Breast epithelium (tissue), 3 donors: ENCODE data around the gene TRMT44.
A peak's percentile ranks its signal among the peaks of the same experiment; 100 is the strongest.

Experiments used
- CTCF ChIP-seq, 3 donors: fragments of 450-650 bp; IDR thresholded peaks; one replicate each; pipeline ENCODE4 v1.5.1; 2016 to 2017; ENCODE audit warnings: antibody characterized with exemption in 3 of 3, mild to moderate bottlenecking in 3 of 3, moderate library complexity in 3 of 3
- POLR2A ChIP-seq: fragments of 450-650 bp; IDR thresholded peaks from one replicate; pipeline ENCODE4 v1.6.1; 2016; ENCODE audit warnings: antibody characterized with exemption, mild to moderate bottlenecking, moderate library complexity
- POLR2AphosphoS5 ChIP-seq, 3 donors: sonication (generic); formaldehyde crosslinking; IDR thresholded peaks; one replicate each; pipeline ENCODE4 v1.6.1; 2017; ENCODE audit warnings: antibody characterized with exemption in 3 of 3

GRCh38 chr4:8440492-8441311 is at the start of gene TRMT44, which contains the start of gene ACOX3:
- TF ChIP-seq CTCF (IDR thresholded peaks at IDR 0.05) (no peak), POLR2A (peak; percentile 66), POLR2AphosphoS5 (IDR thresholded peaks at IDR 0.05) (peak; percentile 92 to 98 (median 95))
